H1 (cell line): ENCODE data around the gene SHLD2.
"Not testable (repeated sequence)": the region's sequence is repeated elsewhere in the genome, so short reads cannot be mapped to it uniquely, and the experiment has no call there.

Experiments used
- EP300 ChIP-seq, 2 experiments: IDR thresholded peaks; 1 replicate in 1 of 2; 2 replicates in 1 of 2; pipeline ENCODE4 v1.6.1; 2011 to 2012; ENCODE audit warnings: low read depth in 2 of 2, low read length in 2 of 2, mild to moderate bottlenecking in 2 of 2, borderline replicate concordance in 1 of 2, inconsistent platforms in 1 of 2, moderate library complexity in 1 of 2
- POLR2A ChIP-seq, 2 experiments: IDR thresholded peaks; 1 replicate in 1 of 2; 2 replicates in 1 of 2; pipeline ENCODE4 v1.6.1; 2011; ENCODE audit warnings: low read depth in 2 of 2, low read length in 2 of 2, mild to moderate bottlenecking in 2 of 2; ENCODE audit errors: control extremely low read depth in 1 of 2
- POLR2AphosphoS5 ChIP-seq: IDR thresholded peaks from 2 replicates; pipeline ENCODE4 v1.6.1; 2011; ENCODE audit warnings: low read depth, low read length
- RAD21 ChIP-seq, 2 experiments: IDR thresholded peaks in 1 of 2; conservative IDR thresholded peaks in 1 of 2; 2 replicates each; pipeline ENCODE4 v1.6.1; 2011; ENCODE audit warnings: low read depth in 2 of 2, low read length in 2 of 2, improper control_type of control experiment in 1 of 2, inconsistent platforms in 1 of 2, mild to moderate bottlenecking in 1 of 2, moderate library complexity in 1 of 2
- TF ChIP-seq, protein P1 (sequence below), 3 experiments: IDR thresholded peaks; 1 replicate in 2 of 3; 2 replicates in 1 of 3; pipeline versions ENCODE4 v1.5.1 to v1.6.1; 2011; ENCODE audit warnings: low read length in 3 of 3, mild to moderate bottlenecking in 3 of 3, inconsistent platforms in 2 of 3, low read depth in 1 of 3, moderate library complexity in 1 of 3; ENCODE audit not compliant: insufficient read depth in 1 of 3; ENCODE audit errors: control extremely low read depth in 1 of 3
- TF ChIP-seq, protein P2 (sequence below): IDR thresholded peaks from 2 replicates; pipeline ENCODE4 v1.6.1; 2011; ENCODE audit warnings: low read length, improper control_type of control experiment

DNA sequence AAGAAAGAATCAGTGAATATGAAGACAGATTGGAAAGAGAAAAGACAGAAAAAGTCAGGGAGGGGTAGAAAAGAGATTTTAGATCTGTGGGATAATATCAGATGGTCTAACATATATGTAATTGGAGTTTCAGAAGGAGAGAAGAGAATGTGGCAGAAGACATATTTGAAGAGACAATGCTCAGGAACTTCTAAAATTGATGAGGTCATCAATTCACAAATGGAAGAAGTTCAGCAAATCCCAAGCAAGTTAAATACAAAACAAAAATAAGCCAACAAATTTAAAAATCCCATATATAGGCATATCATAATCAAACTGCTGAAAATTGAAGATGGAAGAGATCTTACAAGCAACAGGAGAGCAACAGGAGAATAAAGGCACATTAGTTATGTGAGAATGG, 42.5 kb downstream of the SHLD2 start:
- TF ChIP-seq, protein P1, sequence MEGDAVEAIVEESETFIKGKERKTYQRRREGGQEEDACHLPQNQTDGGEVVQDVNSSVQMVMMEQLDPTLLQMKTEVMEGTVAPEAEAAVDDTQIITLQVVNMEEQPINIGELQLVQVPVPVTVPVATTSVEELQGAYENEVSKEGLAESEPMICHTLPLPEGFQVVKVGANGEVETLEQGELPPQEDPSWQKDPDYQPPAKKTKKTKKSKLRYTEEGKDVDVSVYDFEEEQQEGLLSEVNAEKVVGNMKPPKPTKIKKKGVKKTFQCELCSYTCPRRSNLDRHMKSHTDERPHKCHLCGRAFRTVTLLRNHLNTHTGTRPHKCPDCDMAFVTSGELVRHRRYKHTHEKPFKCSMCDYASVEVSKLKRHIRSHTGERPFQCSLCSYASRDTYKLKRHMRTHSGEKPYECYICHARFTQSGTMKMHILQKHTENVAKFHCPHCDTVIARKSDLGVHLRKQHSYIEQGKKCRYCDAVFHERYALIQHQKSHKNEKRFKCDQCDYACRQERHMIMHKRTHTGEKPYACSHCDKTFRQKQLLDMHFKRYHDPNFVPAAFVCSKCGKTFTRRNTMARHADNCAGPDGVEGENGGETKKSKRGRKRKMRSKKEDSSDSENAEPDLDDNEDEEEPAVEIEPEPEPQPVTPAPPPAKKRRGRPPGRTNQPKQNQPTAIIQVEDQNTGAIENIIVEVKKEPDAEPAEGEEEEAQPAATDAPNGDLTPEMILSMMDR (IDR thresholded peaks at IDR 0.05; ENCODE audit: control extremely low read depth in 1 of 3, insufficient read depth in 1 of 3, low read depth in 1 of 3, low read length in 3 of 3), result not testable (repeated sequence)
- TF ChIP-seq POLR2AphosphoS5; POLR2A (IDR thresholded peaks at IDR 0.05; ENCODE audit: control extremely low read depth in 1 of 2, low read depth in 2 of 2, low read length in 2 of 2); EP300 (IDR thresholded peaks at IDR 0.05; ENCODE audit: borderline replicate concordance in 1 of 2, low read depth in 2 of 2, low read length in 2 of 2); RAD21 (IDR thresholded peaks at IDR 0.05 in 1 of 2, conservative IDR thresholded peaks at IDR 0.05 in 1 of 2; ENCODE audit: low read depth in 2 of 2, low read length in 2 of 2): not testable (repeated sequence)
- TF ChIP-seq, protein P2, sequence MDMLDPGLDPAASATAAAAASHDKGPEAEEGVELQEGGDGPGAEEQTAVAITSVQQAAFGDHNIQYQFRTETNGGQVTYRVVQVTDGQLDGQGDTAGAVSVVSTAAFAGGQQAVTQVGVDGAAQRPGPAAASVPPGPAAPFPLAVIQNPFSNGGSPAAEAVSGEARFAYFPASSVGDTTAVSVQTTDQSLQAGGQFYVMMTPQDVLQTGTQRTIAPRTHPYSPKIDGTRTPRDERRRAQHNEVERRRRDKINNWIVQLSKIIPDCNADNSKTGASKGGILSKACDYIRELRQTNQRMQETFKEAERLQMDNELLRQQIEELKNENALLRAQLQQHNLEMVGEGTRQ, result not testable (repeated sequence)
